Measurements from ENCODE around the gene AMOT.
"Not testable (repeated sequence)": the region's sequence is repeated elsewhere in the genome, so short reads cannot be mapped to it uniquely, and the experiment has no call there.

The AMOT gene

GRCh38 chrX:112840382-112841113 is at the start of gene AMOT:
AMOT (minus strand) TSS chrX:112840831; CDS start chrX:112823126, 17,705 bp downstream.
- DNase-seq, result peak; percentile 73

GRCh38 chrX:112889400-112889799 is 48.8 kb upstream of the AMOT start:
- DNase-seq, result no peak

GRCh38 chrX:112888916-112889315 is 48.3 kb upstream of the AMOT start:
- no peak for DNase-seq

GRCh38 chrX:112877771-112878173 is 37.1 kb upstream of the AMOT start:
- no peak for DNase-seq

GRCh38 chrX:112874614-112875013 is 34.0 kb upstream of the AMOT start:
- DNase-seq, result no peak

- DNase-seq, result no peak
Observed at GRCh38 chrX:112874175-112874574, 33.5 kb upstream of the AMOT start.

GRCh38 chrX:112868586-112868985 is 28.0 kb upstream of the AMOT start:
- no peak for DNase-seq

- no peak for DNase-seq
Observed at GRCh38 chrX:112867570-112867969, 26.9 kb upstream of the AMOT start.

- DNase-seq, result no peak
Observed at GRCh38 chrX:112866175-112866574, 25.5 kb upstream of the AMOT start.

- DNase-seq, result no peak
Observed at GRCh38 chrX:112865464-112866025, 24.9 kb upstream of the AMOT start.

- DNase-seq, result no peak
Observed at GRCh38 chrX:112863850-112864249, 23.2 kb upstream of the AMOT start.

GRCh38 chrX:112857478-112857878 is 16.8 kb upstream of the AMOT start:
- no peak for DNase-seq

GRCh38 chrX:112854901-112855300 is 14.3 kb upstream of the AMOT start:
- DNase-seq, result not testable (repeated sequence)

- no peak for DNase-seq
Observed at GRCh38 chrX:112852851-112853250, 12.2 kb upstream of the AMOT start.

GRCh38 chrX:112851806-112852205 is 11.2 kb upstream of the AMOT start:
- no peak for DNase-seq

GRCh38 chrX:112851161-112851779 is 10.6 kb upstream of the AMOT start:
- no peak for DNase-seq

- no peak for DNase-seq
Observed at GRCh38 chrX:112849016-112849415, 8.4 kb upstream of the AMOT start.

GRCh38 chrX:112846782-112847181 is 6.2 kb upstream of the AMOT start:
- DNase-seq, result no peak

GRCh38 chrX:112846187-112846586 is 5.6 kb upstream of the AMOT start:
- no peak for DNase-seq

GRCh38 chrX:112844250-112844649 is 3.6 kb upstream of the AMOT start:
- no peak for DNase-seq

GRCh38 chrX:112841820-112842157 is 1.2 kb upstream of the AMOT start:
- no peak for DNase-seq

GRCh38 chrX:112841114-112841819 is 636 bp upstream of the AMOT start:
- DNase-seq, result peak; percentile 85

- DNase-seq, result no peak
Observed at GRCh38 chrX:112839856-112840255, 775 bp downstream of the AMOT start.

- no peak for DNase-seq
Observed at GRCh38 chrX:112837531-112837930, 3.1 kb downstream of the AMOT start.
